PFSK-1 (cell line): ENCODE results near the gene TEAD2.

ENCODE experiments used
- FOXP2 ChIP-seq: optimal IDR thresholded peaks from 2 replicates; pipeline ENCODE3; 2011; ENCODE audit warnings: borderline replicate concordance, control low read depth, inconsistent platforms; ENCODE audit not compliant: insufficient read depth; ENCODE audit errors: extremely low read length, extremely low read depth
- POLR2AphosphoS5 ChIP-seq: IDR thresholded peaks from 2 replicates; pipeline ENCODE4 v1.6.1; 2012; ENCODE audit warnings: low read depth, mild to moderate bottlenecking, control low read depth, low read length, moderate library complexity
- SIN3A ChIP-seq: IDR thresholded peaks from 2 replicates; pipeline ENCODE4 v1.6.1; 2012; ENCODE audit warnings: mild to moderate bottlenecking, low read length, moderate library complexity, borderline replicate concordance; ENCODE audit not compliant: insufficient read depth
- TAF1 ChIP-seq: IDR thresholded peaks from 2 replicates; pipeline ENCODE4 v1.6.1; 2012; ENCODE audit warnings: low read length, control low read depth, borderline replicate concordance; ENCODE audit not compliant: insufficient read depth
- TF ChIP-seq, protein P1 (sequence below), 2 experiments: IDR thresholded peaks; 2 replicates each; pipeline versions ENCODE4 v1.6.1 to v1.8.0; 2011 to 2012; ENCODE audit warnings: low read depth in 2 of 2, low read length in 2 of 2, control low read depth in 1 of 2, inconsistent platforms in 1 of 2, mild to moderate bottlenecking in 1 of 2, moderate library complexity in 1 of 2; ENCODE audit not compliant: insufficient read depth in 1 of 2

Gene TEAD2

DNA sequence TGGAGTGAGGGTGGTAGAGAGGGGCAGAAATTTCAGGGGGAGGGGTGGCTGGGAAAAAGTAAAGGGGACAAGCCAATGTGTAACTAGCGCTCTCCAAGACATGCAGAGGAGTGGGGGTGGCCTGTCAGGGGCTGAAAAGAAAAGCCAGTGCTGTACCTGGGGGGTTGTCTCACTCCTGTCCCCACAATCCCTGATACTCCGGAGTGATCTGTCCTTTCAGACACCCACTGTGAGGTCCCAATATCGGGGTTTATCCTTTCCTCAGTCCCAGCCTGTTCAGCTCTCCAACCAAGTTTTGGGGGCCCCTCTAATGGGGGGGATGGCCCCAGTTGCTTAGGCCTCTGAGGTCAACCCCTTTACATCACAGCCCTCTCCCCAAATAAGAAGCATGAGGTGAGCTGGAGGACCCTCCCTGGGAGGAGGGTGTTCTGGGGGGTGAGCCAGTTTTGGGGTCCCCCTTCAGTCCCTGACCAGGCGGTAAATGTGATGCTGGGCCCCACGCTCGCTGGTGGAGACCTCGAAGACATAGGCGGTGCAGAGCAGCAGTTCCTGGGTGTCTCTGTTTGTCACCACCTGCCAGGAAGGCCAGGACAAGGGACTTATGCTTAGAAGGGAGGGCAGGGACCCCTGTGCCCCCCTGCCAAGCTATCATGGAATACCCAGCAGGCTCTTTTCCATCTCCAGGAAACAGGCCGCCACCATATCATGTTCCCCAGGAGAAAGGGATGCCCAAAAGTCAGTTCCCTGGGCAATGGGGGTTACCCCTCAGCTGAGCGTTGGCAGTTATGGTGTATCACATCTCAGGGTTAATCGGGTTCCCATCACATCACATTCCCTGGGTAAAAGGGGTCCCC is 21.1 kb downstream of the TEAD2 start:
- TF ChIP-seq FOXP2 (no peak), TAF1 (no peak), POLR2AphosphoS5 (no peak), SIN3A (no peak)
- TF ChIP-seq, protein P1, sequence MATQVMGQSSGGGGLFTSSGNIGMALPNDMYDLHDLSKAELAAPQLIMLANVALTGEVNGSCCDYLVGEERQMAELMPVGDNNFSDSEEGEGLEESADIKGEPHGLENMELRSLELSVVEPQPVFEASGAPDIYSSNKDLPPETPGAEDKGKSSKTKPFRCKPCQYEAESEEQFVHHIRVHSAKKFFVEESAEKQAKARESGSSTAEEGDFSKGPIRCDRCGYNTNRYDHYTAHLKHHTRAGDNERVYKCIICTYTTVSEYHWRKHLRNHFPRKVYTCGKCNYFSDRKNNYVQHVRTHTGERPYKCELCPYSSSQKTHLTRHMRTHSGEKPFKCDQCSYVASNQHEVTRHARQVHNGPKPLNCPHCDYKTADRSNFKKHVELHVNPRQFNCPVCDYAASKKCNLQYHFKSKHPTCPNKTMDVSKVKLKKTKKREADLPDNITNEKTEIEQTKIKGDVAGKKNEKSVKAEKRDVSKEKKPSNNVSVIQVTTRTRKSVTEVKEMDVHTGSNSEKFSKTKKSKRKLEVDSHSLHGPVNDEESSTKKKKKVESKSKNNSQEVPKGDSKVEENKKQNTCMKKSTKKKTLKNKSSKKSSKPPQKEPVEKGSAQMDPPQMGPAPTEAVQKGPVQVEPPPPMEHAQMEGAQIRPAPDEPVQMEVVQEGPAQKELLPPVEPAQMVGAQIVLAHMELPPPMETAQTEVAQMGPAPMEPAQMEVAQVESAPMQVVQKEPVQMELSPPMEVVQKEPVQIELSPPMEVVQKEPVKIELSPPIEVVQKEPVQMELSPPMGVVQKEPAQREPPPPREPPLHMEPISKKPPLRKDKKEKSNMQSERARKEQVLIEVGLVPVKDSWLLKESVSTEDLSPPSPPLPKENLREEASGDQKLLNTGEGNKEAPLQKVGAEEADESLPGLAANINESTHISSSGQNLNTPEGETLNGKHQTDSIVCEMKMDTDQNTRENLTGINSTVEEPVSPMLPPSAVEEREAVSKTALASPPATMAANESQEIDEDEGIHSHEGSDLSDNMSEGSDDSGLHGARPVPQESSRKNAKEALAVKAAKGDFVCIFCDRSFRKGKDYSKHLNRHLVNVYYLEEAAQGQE (IDR thresholded peaks at IDR 0.05; ENCODE audit: insufficient read depth in 1 of 2, low read depth in 2 of 2, low read length in 2 of 2): no peak

DNA sequence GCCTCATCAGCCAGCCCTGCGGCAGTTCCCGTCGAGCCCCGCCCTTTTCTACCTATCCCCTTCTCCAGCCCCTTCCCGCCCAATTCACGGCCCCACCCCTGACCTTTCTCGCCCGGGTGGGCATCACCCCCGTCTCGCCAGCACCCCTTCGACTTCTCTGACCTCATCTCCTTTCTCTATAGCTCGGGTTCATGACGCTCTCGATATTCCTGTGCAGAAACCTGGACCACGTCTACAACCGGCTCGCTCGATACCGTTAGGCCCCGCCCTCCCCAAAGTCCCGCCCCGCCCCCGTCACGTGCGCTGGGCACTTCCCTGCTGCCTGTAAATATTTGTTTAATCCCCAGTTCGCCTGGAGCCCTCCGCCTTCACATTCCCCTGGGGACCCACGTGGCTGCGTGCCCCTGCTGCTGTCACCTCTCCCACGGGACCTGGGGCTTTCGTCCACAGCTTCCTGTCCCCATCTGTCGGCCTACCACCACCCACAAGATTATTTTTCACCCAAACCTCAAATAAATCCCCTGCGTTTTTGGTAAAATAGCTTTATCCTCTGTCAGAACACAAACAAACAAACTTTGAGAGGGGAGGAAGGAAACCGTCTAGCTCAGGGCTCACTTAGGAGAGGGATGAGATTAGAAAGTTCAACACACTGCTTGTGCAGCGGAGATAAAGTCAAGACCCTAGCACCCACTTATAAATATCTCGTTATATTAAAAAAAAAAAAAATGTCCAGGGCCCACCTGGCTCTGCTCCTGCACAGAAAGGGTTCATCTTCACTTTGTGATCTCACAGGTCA is 21.9 kb downstream of the TEAD2 start:
- no peak for TF ChIP-seq POLR2AphosphoS5
- TF ChIP-seq, protein P1 (IDR thresholded peaks at IDR 0.05; ENCODE audit: insufficient read depth in 1 of 2, low read depth in 2 of 2, low read length in 2 of 2): no peak
- no peak for TF ChIP-seq SIN3A
- TF ChIP-seq TAF1: no peak
- TF ChIP-seq FOXP2: no peak

DNA sequence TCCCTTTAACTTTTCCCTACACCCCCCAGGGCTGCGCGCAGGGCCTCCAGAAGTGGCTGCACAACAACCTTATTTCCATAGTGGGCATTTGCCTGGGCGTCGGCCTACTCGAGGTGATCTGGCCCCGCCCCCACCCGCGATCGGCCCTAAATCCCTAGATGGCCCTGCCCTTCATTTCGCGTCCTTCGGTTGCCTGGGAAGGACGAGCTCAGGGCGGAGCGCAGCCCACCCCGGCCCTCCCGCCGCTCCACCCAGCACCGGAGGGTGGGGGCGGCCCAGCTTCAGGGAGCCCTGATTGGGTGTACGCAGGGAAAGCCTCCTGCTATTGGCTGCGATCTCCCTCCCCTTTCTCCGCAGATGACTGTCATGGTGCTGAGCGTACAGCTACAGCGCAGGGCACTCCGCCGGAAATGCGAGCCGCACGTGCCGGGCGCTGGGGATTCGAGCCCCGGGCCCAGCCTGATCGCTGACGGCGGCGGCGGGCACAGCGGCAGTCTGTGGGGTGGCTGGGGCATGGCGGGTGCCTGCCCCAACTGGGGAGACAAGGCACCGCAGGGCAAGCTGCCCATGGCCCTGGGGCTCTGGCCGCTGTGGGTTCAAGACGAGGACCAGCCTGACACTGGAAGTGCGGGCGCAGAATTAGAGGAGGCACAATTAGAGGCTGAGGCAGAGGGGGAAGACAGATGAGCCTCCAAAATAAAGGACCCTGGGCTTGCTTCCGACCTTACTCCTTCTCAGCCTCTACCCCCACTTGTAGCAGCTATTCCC is 22.7 kb downstream of the TEAD2 start:
- TF ChIP-seq SIN3A (no peak), FOXP2 (no peak), POLR2AphosphoS5 (no peak), TAF1 (no peak)
- TF ChIP-seq, protein P1 (IDR thresholded peaks at IDR 0.05; ENCODE audit: insufficient read depth in 1 of 2, low read depth in 2 of 2, low read length in 2 of 2): no peak

DNA sequence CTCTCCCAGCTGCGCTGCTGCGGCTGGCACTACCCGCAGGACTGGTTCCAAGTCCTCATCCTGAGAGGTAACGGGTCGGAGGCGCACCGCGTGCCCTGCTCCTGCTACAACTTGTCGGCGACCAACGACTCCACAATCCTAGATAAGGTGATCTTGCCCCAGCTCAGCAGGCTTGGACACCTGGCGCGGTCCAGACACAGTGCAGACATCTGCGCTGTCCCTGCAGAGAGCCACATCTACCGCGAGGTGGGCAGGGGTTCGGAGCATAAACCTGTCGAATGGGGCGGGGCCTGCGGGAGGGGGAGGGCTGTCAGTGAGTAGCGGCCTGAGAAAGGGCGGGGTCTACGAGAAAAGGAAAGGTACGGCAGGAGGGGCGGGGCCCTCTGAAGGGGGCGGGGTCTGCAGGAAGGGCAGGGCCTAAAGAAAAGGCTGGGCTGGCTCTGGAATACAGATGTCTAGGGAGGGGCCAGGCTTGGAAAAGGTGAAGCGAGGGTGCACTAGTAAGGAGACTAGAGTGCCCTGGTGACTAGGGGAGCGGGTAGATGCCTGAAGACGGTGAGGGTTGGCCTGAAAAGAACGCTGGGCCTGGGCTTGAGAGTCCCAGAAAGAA is 23.4 kb downstream of the TEAD2 start:
- no peak for TF ChIP-seq SIN3A
- no peak for TF ChIP-seq FOXP2
- no peak for TF ChIP-seq POLR2AphosphoS5
- TF ChIP-seq, protein P1 (IDR thresholded peaks at IDR 0.05; ENCODE audit: insufficient read depth in 1 of 2, low read depth in 2 of 2, low read length in 2 of 2): no peak
- TF ChIP-seq TAF1: no peak
